Mucosa of gallbladder (tissue), 1 donor: ENCODE results near the gene SDK2. TPM values are rescaled to one million over a fixed set of nuclear protein-coding genes. Genes with fewer than 3 reads are reported as not detected.
A peak's percentile ranks its signal among the peaks of the same experiment; 100 is the strongest.
"Not testable (repeated sequence)": the region's sequence is repeated elsewhere in the genome, so short reads cannot be mapped to it uniquely, and the experiment has no call there.

Experiments used
- DNase-seq: peaks from one replicate; pipeline ENCODE4 v3.0.0-alpha.2; 2020; ENCODE audit warnings: low spot score
- total RNA-seq: library from RNA; stranded (reverse); gene quantifications from one replicate; pipeline ENCODE4 v1.2.1, GENCODE V29; 2021
- donor health status: DM: no; HTN: no; CAD: no.

The SDK2 gene
- total RNA-seq, 1 donor from 2014 or later, result 12.9 TPM

GRCh38 chr17:73325527-73325842 is 318.8 kb downstream of the SDK2 start:
- peak; percentile 45 for DNase-seq

GRCh38 chr17:73324711-73325526 is 319.3 kb downstream of the SDK2 start:
- no peak for DNase-seq

- no peak for DNase-seq
Observed at GRCh38 chr17:73324160-73324475, 320.1 kb downstream of the SDK2 start.

DNA sequence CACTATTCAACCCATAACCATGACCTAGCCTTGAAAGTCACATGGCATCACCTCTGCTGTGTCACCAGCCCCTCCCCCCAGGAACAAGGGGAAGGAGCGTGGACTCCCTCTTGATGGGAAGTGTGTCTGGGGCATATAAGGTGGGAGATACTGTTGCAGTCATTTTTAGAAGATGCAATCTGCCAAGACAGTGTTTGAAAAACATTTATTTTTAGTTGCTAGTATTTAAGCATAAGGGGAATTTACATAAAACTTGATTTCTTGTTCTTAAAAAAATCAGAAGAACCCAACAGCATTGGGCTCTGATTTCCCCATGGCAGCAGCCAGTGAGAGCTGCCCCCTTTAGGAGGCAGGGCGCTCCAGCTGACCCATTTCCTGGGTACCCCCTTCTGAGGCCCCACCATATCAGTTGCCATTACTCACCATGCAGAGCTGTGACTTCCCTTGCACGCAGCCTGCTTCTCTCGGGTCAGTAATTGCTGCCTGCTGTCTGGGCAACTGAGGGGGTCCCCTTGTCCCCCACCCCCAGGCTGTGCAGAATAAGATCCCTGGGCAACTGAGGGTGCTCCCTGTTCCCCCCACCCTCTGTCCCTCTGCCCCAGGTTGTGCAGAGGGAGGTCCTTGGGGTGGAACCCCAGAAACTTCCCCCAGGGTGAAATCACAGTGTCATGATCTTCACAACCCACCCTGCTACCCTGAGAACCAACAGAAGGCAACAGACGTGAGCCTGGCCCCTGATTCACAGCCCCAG is 320.7 kb downstream of the SDK2 start:
- DNase-seq, result no peak

DNA sequence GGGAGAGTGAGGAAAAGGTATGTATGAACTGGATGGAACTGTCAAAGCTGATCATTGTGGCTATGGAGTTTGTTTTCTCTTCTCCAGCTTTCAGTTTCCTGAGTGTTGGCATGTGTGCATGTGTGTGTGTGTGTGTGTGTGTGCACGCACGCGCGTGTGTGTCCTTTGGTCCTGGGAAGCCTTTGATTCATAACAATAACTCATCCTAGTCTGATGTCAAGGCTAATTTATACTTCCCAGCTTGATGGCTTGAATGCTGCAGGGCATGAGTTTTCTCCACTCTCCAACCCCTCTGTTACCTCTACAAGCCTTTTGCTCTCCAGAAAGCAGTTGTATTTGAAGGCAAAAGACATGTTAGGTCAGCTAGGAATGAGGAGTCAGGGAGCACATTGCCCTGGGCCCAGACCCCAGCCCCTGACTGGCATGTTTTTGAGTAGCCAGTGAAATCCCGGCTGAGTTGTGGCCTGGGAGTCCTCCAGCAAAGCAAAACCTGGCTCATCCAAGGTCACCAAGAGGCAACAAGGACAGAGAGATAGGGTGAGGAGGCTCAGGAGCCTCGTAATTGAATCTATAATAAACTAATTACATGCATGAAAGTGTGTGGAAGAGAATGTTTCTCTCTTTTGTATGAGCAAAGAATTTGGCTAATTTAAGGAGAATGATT is 323.5 kb downstream of the SDK2 start:
- no peak for DNase-seq

DNA sequence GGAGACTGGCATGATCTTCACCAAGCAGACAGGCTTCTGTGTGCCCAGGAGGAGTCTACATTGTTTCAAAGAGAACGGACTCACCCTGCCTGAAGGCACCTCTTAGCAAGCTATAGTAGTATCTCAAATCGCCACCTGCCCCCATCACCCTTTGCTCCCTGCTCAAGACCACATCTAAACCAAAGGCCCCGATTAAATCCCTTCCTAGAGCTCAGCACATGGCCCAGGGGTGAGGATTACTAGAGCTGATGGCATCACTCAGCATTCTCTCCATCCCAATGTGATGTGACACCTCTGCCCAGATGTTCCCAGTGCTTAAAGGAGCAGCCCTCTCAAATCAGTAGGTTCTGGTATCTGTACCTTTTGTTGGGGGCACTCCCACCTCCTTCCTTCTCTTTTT is 324.5 kb downstream of the SDK2 start:
- DNase-seq, result no peak

GRCh38 chr17:73318836-73319235 is 325.4 kb downstream of the SDK2 start:
- DNase-seq, result no peak

- no peak for DNase-seq
Observed at GRCh38 chr17:73318427-73318813, 325.8 kb downstream of the SDK2 start.

DNA sequence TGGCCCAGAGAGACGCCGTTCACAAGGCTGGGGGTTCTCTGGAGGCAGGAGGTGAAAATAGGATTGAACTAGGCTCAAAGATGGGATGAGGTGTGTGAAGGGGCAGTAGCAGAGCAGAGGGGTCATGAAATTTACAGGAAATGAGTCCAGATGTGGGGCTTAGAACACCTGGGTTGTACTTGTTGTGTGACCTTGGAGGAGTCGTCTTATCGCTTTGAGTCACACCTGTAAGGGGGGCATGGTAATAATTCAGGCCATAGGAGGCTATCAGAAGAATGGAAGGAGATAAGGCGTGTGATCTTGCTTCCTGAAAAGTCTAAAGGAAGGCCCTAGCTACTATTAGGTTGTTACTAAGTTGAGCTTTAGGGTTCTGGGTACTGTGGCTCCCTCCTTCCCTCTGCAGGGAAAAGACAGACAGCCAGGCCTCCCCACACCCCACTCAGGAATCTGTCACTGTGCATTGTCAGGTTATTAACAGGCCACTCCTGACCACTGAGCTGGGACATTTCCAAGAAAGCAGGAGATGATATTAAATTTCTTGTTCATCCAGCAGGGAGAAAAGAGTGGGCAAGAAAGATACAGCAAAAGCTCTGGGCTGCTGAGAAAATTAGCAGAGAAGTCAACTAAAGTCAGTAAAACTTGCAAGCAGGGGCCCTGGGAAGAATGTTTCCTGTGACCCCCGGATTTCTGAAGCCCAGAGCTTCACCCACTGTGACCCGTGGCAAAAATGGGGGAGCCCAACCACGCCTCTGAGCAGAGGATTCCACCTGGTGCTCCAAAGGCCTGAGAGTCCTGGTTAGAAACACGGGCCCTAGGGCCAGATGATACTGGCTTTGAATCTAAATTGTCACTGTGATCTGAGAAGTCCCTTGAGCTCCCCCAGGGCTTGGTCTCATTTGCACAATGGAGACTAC is 326.5 kb downstream of the SDK2 start:
- DNase-seq, result no peak

GRCh38 chr17:73316919-73317505 is 327.2 kb downstream of the SDK2 start:
- DNase-seq, result no peak

- no peak for DNase-seq
Observed at GRCh38 chr17:73315471-73315870, 328.8 kb downstream of the SDK2 start.

DNA sequence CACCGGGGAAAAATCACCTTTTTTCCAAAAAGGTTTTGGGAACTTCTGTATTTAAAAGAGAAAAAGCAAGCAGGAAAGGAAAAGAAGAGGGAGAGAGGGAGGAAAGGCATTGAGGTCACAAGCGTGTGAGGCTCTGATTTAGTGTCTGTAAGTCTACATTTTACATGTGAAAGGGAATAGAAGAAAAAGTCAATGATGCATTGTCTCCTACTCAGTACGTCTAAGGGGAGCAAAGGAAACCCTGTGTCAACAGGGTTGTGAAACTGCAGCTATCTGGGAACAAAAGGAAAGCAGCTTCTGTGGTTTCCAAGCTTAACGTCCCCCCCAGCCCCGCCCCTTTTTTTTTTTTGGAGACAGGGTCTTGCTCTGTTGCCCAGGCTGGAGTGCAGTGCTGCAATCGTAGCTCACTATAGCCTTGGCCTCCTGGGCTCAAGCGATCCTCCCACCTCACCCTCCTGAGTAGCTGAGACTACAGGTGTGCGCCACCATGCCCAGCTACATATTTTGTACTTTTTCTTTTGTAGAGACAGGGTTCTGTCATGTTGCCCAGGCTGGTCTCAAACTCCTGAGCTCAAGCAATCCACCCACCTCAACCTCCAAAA is 330.6 kb downstream of the SDK2 start:
- DNase-seq, result no peak

- DNase-seq, result not testable (repeated sequence)
Observed at GRCh38 chr17:73312887-73313286, 331.4 kb downstream of the SDK2 start.

- peak; percentile 96 for DNase-seq
Observed at GRCh38 chr17:73311781-73312641, 332.2 kb downstream of the SDK2 start, which contains the start of gene CDC42EP4. Gene CDC42EP4, minus strand, starts transcription at chr17:73312001. Its CDS starts 25,501 bp downstream, at chr17:73286500.

DNA sequence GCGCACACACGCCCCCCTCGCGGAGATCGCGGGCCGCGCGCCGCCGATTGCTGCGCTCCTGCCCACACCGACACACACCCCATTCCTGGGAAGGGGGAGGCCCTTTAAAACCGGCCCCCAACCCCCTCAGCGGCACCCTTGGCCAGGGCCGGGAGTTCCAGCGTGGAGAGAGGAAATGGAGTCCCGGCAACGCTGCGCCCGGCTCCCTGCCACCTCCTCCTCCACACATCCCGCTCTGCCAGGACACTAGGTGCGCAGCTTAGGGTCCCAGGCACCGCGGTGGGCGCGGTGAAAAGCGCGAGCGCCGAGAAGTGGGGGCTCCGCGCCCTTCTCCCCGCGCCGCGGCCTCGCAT is 332.8 kb downstream of the SDK2 start:
- DNase-seq, result peak; percentile 50

DNA sequence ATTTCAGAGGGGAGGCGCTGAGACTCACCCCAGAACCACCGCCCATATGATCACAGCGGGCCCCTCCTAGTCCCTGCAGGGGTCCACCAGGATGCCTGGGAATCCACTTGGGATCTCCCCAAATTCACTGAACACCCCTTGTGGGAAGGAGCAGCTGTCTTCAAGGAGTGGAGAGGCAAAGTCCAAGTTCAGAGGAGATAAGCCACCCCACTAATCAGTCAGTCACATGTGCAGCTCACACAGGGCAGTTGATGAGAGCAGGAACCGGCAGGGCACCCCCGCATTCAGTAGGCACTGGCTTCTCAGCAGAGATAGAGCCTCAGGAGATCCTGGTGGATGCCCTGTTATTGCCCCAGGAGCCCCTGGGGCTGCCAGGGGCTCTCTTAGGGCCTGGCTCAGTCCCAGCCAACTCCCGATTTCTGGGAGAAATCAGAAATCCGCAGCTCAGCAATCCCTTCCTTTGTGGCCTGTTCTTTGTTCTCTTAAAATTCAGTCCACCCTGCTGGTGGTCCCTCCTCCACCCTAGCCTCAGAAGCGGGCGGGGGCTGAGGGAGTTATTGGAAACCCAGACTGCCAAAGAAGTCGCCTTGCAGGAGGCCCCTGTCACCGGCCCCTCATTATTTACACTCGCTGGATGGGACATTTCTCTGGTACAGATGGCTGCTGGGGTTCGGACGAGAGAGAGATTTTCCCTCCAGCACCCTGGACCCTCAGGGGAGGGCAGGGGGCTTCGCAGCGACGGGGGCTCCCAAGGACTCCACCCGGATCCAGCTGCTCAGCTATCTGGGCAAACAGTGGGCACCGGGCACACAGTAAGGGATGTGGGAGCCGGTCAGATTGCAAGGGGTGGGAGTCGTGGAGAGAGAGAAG is 334.3 kb downstream of the SDK2 start:
- peak; percentile 80 for DNase-seq

- DNase-seq, result not testable (repeated sequence)
Observed at GRCh38 chr17:73308959-73309358, 335.3 kb downstream of the SDK2 start.

- peak; percentile 93 for DNase-seq
Observed at GRCh38 chr17:73308017-73308823, 336.0 kb downstream of the SDK2 start.
